Uterus (tissue), 4 donors: ENCODE data around the gene MCRIP1. TPM values are rescaled to one million over a fixed set of nuclear protein-coding genes. Genes with fewer than 3 reads are reported as not detected.

Experiments used
- DNase-seq, 2 donors: peaks; one replicate each; pipeline ENCODE4 v3.0.0-alpha.2; 2019 to 2020
- H3K27ac ChIP-seq, 2 donors: fragments of 200-600 bp; sonication (generic); 1 replicate in 1 of 2; 2 replicates in 1 of 2; pipeline ENCODE4 v1.5.1; 2016 to 2018
- H3K27me3 ChIP-seq, 2 donors: fragments of 200-600 bp; sonication (generic); one replicate each; pipeline ENCODE4 v1.5.1; 2018 to 2019; ENCODE audit warnings: control low read depth in 1 of 2
- H3K36me3 ChIP-seq, 2 donors: fragments of 200-600 bp; sonication (generic); one replicate each; pipeline ENCODE4 v1.5.1; 2019; ENCODE audit warnings: control low read depth in 1 of 2
- H3K4me1 ChIP-seq, 2 donors: fragments of 200-600 bp; sonication (generic); one replicate each; pipeline ENCODE4 v1.5.1; 2018 to 2019; ENCODE audit warnings: control low read depth in 1 of 2
- H3K4me3 ChIP-seq, 2 donors: fragments of 200-600 bp; sonication (generic); 1 replicate in 1 of 2; 2 replicates in 1 of 2; pipeline ENCODE4 v1.5.1; 2018 to 2019; ENCODE audit warnings: mild to moderate bottlenecking in 1 of 2
- H3K9me3 ChIP-seq, 2 donors: fragments of 200-600 bp; sonication (generic); one replicate each; pipeline ENCODE4 v1.5.1; 2019; ENCODE audit warnings: control low read depth in 1 of 2
- CTCF ChIP-seq, 4 experiments: fragments of 200-600 bp in 2 of 4; fragments of 450-650 bp in 2 of 4; sonication (generic) in 2 of 4; IDR thresholded peaks; one replicate each; pipeline ENCODE4 v1.5.1; 2016 to 2019; ENCODE audit warnings: antibody characterized with exemption in 4 of 4, mild to moderate bottlenecking in 2 of 4, moderate library complexity in 1 of 4
- POLR2A ChIP-seq, 2 donors: fragments of 450-650 bp; IDR thresholded peaks; one replicate each; pipeline ENCODE4 v1.6.1; 2016; ENCODE audit warnings: antibody characterized with exemption in 2 of 2, mild to moderate bottlenecking in 1 of 2, moderate library complexity in 1 of 2
- intact Hi-C: fragments of 100-400 bp; cut with DNase I; formaldehyde crosslinking; loops from one replicate; pipeline ENCODE4 v1.15.1; 2023; ENCODE audit warnings: low total_unique reads
- total RNA-seq, 4 donors: library from RNA; depleted of rRNA in 3 of 4; stranded (reverse); fragments of >200 nt in 3 of 4; gene quantifications; one replicate each; pipeline versions ENCODE4 v1.1.0 to v1.2.4, GENCODE V29; 2014 to 2023
- donor health status: DM: yes; HTN: yes; CAD: no.

Gene MCRIP1
- total RNA-seq, 4 donors from 2014 or later: 30.5 to 92.6 (median 61.3) TPM

- Histone ChIP-seq H3K36me3 (no peaks in the 10 kb centered on the region), H3K9me3 (no peaks in the 10 kb centered on the region), H3K4me3 (no peak overlapping the region), H3K27ac (no peak overlapping the region), H3K27me3 (peaks cover 0 to 4% of the 10 kb centered on the region in 2 donors), H3K4me1 (no peaks in the 10 kb centered on the region)
- no peak for DNase-seq
- intact Hi-C loops: no loop called here
- TF ChIP-seq CTCF (IDR thresholded peaks at IDR 0.05) (no peak), POLR2A (IDR thresholded peaks at IDR 0.05) (no peak)
These were observed 40.1 kb downstream of the MCRIP1 start for GRCh38 chr17:81792675-81793615.

Other genes starting within 250 kb of the MCRIP1 start
- gene NPLOC4, start 196.2 kb downstream of the MCRIP1 start, total RNA-seq: 10 to 100 TPM; 14.6 to 86.3 (median 30.9) TPM
- gene TSPAN10, start 196.1 kb downstream of the MCRIP1 start, total RNA-seq: 1 to 10 TPM in 1 of 4 donors, under 1 TPM in 1, not detected in 2; 0.21 to 3.0 TPM
- 1 to 10 TPM in 1 of 4 donors, not detected in 3; 2.1 TPM for gene PDE6G, start 176.7 kb downstream of the MCRIP1 start, total RNA-seq
- 10 to 100 TPM in 3 of 4 donors, 1 to 10 TPM in 1; 3.2 to 56.1 (median 20.3) TPM for gene OXLD1, start 166.7 kb downstream of the MCRIP1 start, total RNA-seq
- 10 to 100 TPM in 1 of 4 donors, 1 to 10 TPM in 2, under 1 TPM in 1; 0.77 to 12.3 (median 3.9) TPM for gene CCDC137, start 166.6 kb downstream of the MCRIP1 start, total RNA-seq
- gene ARL16, start 149.5 kb downstream of the MCRIP1 start, total RNA-seq: 10 to 100 TPM in 3 of 4 donors, 1 to 10 TPM in 1; 4.4 to 36.9 (median 27.0) TPM
- gene HGS, start 149.3 kb downstream of the MCRIP1 start, total RNA-seq: 100 to 1,000 TPM in 1 of 4 donors, 10 to 100 TPM in 3; 21.0 to 121 (median 72.5) TPM
- 10 to 100 TPM in 2 of 4 donors, 1 to 10 TPM in 1, under 1 TPM in 1; 0.77 to 72.9 (median 19.5) TPM for gene MRPL12, start 129.9 kb downstream of the MCRIP1 start, total RNA-seq
- 10 to 100 TPM in 1 of 4 donors, 1 to 10 TPM in 2, not detected in 1; 5.6 to 11.3 (median 7.6) TPM for gene SLC25A10, start 121.0 kb downstream of the MCRIP1 start, total RNA-seq
- gene GCGR, start 29.1 kb downstream of the MCRIP1 start, total RNA-seq: not detected
- 1 to 10 TPM in 1 of 4 donors, not detected in 3; 1.6 TPM for gene PPP1R27, start 1.8 kb upstream of the MCRIP1 start, total RNA-seq
- gene P4HB, start 27.2 kb upstream of the MCRIP1 start, total RNA-seq: 100 to 1,000 TPM; 199 to 504 (median 304) TPM
- gene ARHGDIA, start 38.0 kb upstream of the MCRIP1 start, total RNA-seq: 100 to 1,000 TPM in 1 of 4 donors, 10 to 100 TPM in 3; 31.2 to 350 (median 55.1) TPM
- 10 to 100 TPM in 3 of 4 donors, 1 to 10 TPM in 1; 3.2 to 82.1 (median 34.5) TPM for gene ALYREF, start 58.3 kb upstream of the MCRIP1 start, total RNA-seq
- 10 to 100 TPM; 45.9 to 72.6 (median 61.5) TPM for gene ANAPC11, start 58.4 kb upstream of the MCRIP1 start, total RNA-seq
- gene NPB, start 68.9 kb upstream of the MCRIP1 start, total RNA-seq: 1 to 10 TPM in 2 of 4 donors, not detected in 2; 2.0 to 2.1 TPM
- gene PCYT2, start 78.1 kb upstream of the MCRIP1 start, total RNA-seq: 10 to 100 TPM in 3 of 4 donors, 1 to 10 TPM in 1; 4.1 to 27.7 (median 18.8) TPM
- gene SIRT7, start 84.9 kb upstream of the MCRIP1 start, total RNA-seq: 10 to 100 TPM in 3 of 4 donors, under 1 TPM in 1; 0.77 to 87.1 (median 14.6) TPM
- gene MAFG, start 94.4 kb upstream of the MCRIP1 start, total RNA-seq: 10 to 100 TPM in 3 of 4 donors, 1 to 10 TPM in 1; 9.7 to 23.1 (median 12.7) TPM
- 10 to 100 TPM in 2 of 4 donors, 1 to 10 TPM in 2; 4.2 to 81.5 (median 8.1) TPM for gene PYCR1, start 104.0 kb upstream of the MCRIP1 start, total RNA-seq
- not detected for gene MYADML2, start 113.9 kb upstream of the MCRIP1 start, total RNA-seq
- 1 to 10 TPM in 1 of 4 donors, not detected in 3; 5.0 TPM for gene NOTUM, start 127.9 kb upstream of the MCRIP1 start, total RNA-seq
- 10 to 100 TPM in 2 of 4 donors, 1 to 10 TPM in 2; 3.5 to 34.2 (median 13.6) TPM for gene ASPSCR1, start 144.3 kb upstream of the MCRIP1 start, total RNA-seq
- gene CENPX, start 189.6 kb upstream of the MCRIP1 start, total RNA-seq: 100 to 1,000 TPM in 1 of 4 donors, 10 to 100 TPM in 3; 26.7 to 212 (median 49.8) TPM
- 10 to 100 TPM in 1 of 4 donors, 1 to 10 TPM in 2, under 1 TPM in 1; 0.29 to 14.2 (median 5.3) TPM for gene LRRC45, start 190.0 kb upstream of the MCRIP1 start, total RNA-seq
- gene RAC3, start 198.4 kb upstream of the MCRIP1 start, total RNA-seq: 1 to 10 TPM in 1 of 4 donors, under 1 TPM in 1, not detected in 2; 0.91 to 8.4 TPM
- gene DCXR, start 204.4 kb upstream of the MCRIP1 start, total RNA-seq: 100 to 1,000 TPM in 1 of 4 donors, 10 to 100 TPM in 3; 23.8 to 125 (median 67.5) TPM
- 10 to 100 TPM; 11.8 to 33.7 (median 23.3) TPM for gene RFNG, start 218.5 kb upstream of the MCRIP1 start, total RNA-seq
- gene GPS1, start 218.6 kb upstream of the MCRIP1 start, total RNA-seq: 100 to 1,000 TPM in 1 of 4 donors, 10 to 100 TPM in 3; 76.0 to 326 (median 85.6) TPM
- 10 to 100 TPM; 30.2 to 70.6 (median 46.5) TPM for gene DUS1L, start 232.5 kb upstream of the MCRIP1 start, total RNA-seq